ENCODE data around the gene SERAC1. TPM values are rescaled to one million over a fixed set of nuclear protein-coding genes. Genes with fewer than 3 reads are reported as not detected.

The SERAC1 gene
- total RNA-seq, 3 donors from 2014 or later (not counting 1 experiment from before 2014, with no cell fraction given): 2.1 to 3.0 (median 2.3) TPM

DNA sequence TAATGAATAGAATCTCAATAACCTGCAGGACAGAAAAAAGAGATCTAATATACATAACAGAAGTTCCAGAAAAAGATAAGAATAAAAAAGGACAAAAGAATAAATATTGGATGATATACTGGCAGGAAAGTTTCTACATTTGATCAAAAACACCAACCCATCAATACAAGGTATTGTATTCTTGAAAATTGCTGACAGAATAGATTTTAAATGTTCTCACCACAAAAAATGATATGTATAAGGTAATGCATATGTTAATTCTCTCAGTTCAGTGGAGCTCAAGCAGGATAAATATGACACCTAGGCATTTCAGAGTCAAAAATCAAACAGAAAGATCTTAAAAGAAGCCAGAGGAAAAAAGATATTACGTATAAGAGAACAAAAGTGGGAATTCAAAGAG, 43.8 kb downstream of the SERAC1 start:
- Mint-ChIP-seq H3K4me1 (no peaks in the 10 kb centered on the region), H3K9me3 (no peaks in the 10 kb centered on the region), H3K36me3 (no peaks in the 10 kb centered on the region), H3K4me3 (no peak overlapping the region), H3K27ac (no peak overlapping the region), H3K27me3 (ENCODE audit: low read depth in 2 of 2) (no peaks in the 10 kb centered on the region)
- H3K4me3 ChIP-seq (ENCODE audit: low read length): no peak overlapping the region
- no peak overlapping the region for H3K27ac ChIP-seq (ENCODE audit: low read length)
- H3K36me3 ChIP-seq (ENCODE audit: control insufficient read depth, insufficient read depth, low read length): peaks cover 2% of the 10 kb centered on the region
- intact Hi-C loops (cut with micrococcal nuclease): no loop called here
- ATAC-seq (no peak), DNase-seq (no peak)
- H3K27me3 ChIP-seq (ENCODE audit: control insufficient read depth, insufficient read depth, low read length): no peaks in the 10 kb centered on the region
- H3K4me1 ChIP-seq (ENCODE audit: control insufficient read depth, insufficient read depth, low read length): no peaks in the 10 kb centered on the region
- TF ChIP-seq, protein P1, sequence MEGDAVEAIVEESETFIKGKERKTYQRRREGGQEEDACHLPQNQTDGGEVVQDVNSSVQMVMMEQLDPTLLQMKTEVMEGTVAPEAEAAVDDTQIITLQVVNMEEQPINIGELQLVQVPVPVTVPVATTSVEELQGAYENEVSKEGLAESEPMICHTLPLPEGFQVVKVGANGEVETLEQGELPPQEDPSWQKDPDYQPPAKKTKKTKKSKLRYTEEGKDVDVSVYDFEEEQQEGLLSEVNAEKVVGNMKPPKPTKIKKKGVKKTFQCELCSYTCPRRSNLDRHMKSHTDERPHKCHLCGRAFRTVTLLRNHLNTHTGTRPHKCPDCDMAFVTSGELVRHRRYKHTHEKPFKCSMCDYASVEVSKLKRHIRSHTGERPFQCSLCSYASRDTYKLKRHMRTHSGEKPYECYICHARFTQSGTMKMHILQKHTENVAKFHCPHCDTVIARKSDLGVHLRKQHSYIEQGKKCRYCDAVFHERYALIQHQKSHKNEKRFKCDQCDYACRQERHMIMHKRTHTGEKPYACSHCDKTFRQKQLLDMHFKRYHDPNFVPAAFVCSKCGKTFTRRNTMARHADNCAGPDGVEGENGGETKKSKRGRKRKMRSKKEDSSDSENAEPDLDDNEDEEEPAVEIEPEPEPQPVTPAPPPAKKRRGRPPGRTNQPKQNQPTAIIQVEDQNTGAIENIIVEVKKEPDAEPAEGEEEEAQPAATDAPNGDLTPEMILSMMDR (IDR thresholded peaks at IDR 0.05): no peak
- no CpG with 5 or more reads among the region's 1 CpG for WGBS (ENCODE audit: insufficient coverage)
- H3K9me3 ChIP-seq (ENCODE audit: control insufficient read depth, insufficient read depth, low read length): no peaks in the 10 kb centered on the region

DNA sequence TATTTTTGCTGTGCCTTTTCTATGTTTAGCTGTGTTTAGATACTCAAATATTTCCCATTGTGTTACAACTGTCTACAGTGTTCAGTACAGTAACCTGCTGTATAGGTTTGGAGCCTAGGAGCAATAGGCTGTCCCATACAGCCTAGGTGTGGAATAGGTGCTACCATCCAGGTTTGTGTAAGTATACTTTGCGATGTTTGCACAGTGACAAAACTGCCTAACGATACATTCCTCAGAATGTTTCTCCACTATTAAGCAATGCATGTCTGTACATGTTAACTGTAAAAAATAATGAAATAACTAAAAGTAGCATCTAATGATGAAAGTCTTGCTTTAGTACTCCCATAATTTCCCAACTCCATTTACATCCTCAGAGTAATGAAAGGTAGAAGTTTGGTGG, 46.0 kb downstream of the SERAC1 start:
- Mint-ChIP-seq H3K27ac (no peak overlapping the region), H3K9me3 (no peaks in the 10 kb centered on the region), H3K27me3 (ENCODE audit: low read depth in 2 of 2) (no peaks in the 10 kb centered on the region), H3K36me3 (peaks cover 9% of the 10 kb centered on the region), H3K4me3 (no peak overlapping the region), H3K4me1 (no peaks in the 10 kb centered on the region)
- ATAC-seq: no peak
- no peaks in the 10 kb centered on the region for H3K4me1 ChIP-seq (ENCODE audit: control insufficient read depth, insufficient read depth, low read length)
- no peak overlapping the region for H3K27ac ChIP-seq (ENCODE audit: low read length)
- no CpG with 5 or more reads among the region's 2 CpGs for WGBS (ENCODE audit: insufficient coverage)
- no peaks in the 10 kb centered on the region for H3K27me3 ChIP-seq (ENCODE audit: control insufficient read depth, insufficient read depth, low read length)
- no peaks in the 10 kb centered on the region for H3K9me3 ChIP-seq (ENCODE audit: control insufficient read depth, insufficient read depth, low read length)
- intact Hi-C loops (cut with micrococcal nuclease): no loop called here
- H3K4me3 ChIP-seq (ENCODE audit: low read length): no peak overlapping the region
- no peak for DNase-seq
- peaks cover 7% of the 10 kb centered on the region for H3K36me3 ChIP-seq (ENCODE audit: control insufficient read depth, insufficient read depth, low read length)
- TF ChIP-seq, protein P1 (IDR thresholded peaks at IDR 0.05): no peak

DNA sequence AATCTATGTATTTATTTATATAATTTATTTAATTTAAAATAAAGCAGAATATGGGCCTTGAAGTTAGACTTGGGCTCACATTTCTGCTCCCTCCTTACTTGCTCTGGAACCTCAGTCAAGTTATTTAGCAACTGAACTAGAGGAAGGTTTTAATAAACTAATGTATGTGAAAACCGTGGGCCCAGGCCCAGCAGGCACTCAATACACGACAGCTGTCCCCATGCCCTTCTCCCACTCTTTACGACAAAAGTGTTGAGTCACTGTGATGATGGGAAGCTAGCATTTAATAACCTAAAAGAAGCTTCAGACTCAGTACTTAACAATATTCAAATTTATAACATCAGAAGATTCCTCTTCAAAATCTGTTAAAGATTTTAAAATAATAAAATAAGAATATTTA, 46.7 kb downstream of the SERAC1 start:
- H3K27me3 Mint-ChIP-seq (ENCODE audit: low read depth in 2 of 2): no peaks in the 10 kb centered on the region
- ATAC-seq: no peak
- no peaks in the 10 kb centered on the region for H3K9me3 ChIP-seq (ENCODE audit: control insufficient read depth, insufficient read depth, low read length)
- no peak overlapping the region for H3K27ac ChIP-seq (ENCODE audit: low read length)
- no peak for DNase-seq
- 83% methylated on average over 1 of the region's 3 CpGs for WGBS (ENCODE audit: insufficient coverage)
- no peaks in the 10 kb centered on the region for H3K4me1 ChIP-seq (ENCODE audit: control insufficient read depth, insufficient read depth, low read length)
- no peaks in the 10 kb centered on the region for H3K4me1 Mint-ChIP-seq
- peaks cover 8% of the 10 kb centered on the region for H3K36me3 ChIP-seq (ENCODE audit: control insufficient read depth, insufficient read depth, low read length)
- H3K27me3 ChIP-seq (ENCODE audit: control insufficient read depth, insufficient read depth, low read length): no peaks in the 10 kb centered on the region
- TF ChIP-seq, protein P1 (IDR thresholded peaks at IDR 0.05): no peak
- intact Hi-C loops (cut with micrococcal nuclease): no loop called here
- no peaks in the 10 kb centered on the region for H3K9me3 Mint-ChIP-seq
- no peak overlapping the region for H3K27ac Mint-ChIP-seq
- H3K4me3 ChIP-seq (ENCODE audit: low read length): no peak overlapping the region
- no peak overlapping the region for H3K4me3 Mint-ChIP-seq
- peaks cover 9% of the 10 kb centered on the region for H3K36me3 Mint-ChIP-seq

DNA sequence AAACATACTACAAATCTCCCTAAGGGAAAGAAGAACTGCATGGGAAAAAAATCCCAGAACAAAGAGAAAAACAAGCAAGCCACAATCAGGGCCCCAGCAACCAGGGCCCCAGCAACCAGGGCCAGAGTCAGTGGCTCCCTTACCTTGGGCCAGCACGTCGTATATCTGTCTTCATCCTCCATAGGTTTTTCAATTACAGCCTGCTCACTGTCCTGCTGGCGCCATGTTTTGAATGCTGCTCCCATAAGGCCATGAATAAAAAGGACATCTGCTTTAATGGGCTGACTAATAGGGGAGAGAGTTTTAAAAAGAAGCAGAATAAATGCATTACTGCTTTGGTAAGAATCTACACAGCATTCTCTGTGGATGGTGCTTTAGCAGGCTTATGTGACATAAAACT, 49.2 kb downstream of the SERAC1 start:
- Histone ChIP-seq H3K27me3 (ENCODE audit: control insufficient read depth, insufficient read depth, low read length) (no peaks in the 10 kb centered on the region), H3K36me3 (ENCODE audit: control insufficient read depth, insufficient read depth, low read length) (peaks cover 9% of the 10 kb centered on the region), H3K27ac (ENCODE audit: low read length) (no peak overlapping the region), H3K9me3 (ENCODE audit: control insufficient read depth, insufficient read depth, low read length) (no peaks in the 10 kb centered on the region), H3K4me1 (ENCODE audit: control insufficient read depth, insufficient read depth, low read length) (no peaks in the 10 kb centered on the region), H3K4me3 (ENCODE audit: low read length) (no peak overlapping the region)
- ATAC-seq (no peak), DNase-seq (no peak)
- Mint-ChIP-seq H3K4me1 (no peaks in the 10 kb centered on the region), H3K4me3 (no peak overlapping the region), H3K9me3 (no peaks in the 10 kb centered on the region), H3K36me3 (peaks cover 9% of the 10 kb centered on the region), H3K27me3 (ENCODE audit: low read depth in 2 of 2) (no peaks in the 10 kb centered on the region), H3K27ac (no peak overlapping the region)
- intact Hi-C loops (cut with micrococcal nuclease): no loop called here
- TF ChIP-seq, protein P1 (IDR thresholded peaks at IDR 0.05): no peak
- WGBS (ENCODE audit: insufficient coverage): 95% methylated on average over 3 of the region's 3 CpGs
